Mammary epithelial cell (primary cell): ENCODE measurements around the gene RHBDF1.

ENCODE experiments used
- CTCF ChIP-seq, 2 donors: IDR thresholded peaks in 1 of 2; conservative IDR thresholded peaks in 1 of 2; 2 replicates each; pipeline ENCODE4 v1.5.1; 2011 to 2012; ENCODE audit warnings: inconsistent platforms in 2 of 2, low read length in 2 of 2, mild to moderate bottlenecking in 2 of 2, control low read depth in 1 of 2, low read depth in 1 of 2; ENCODE audit not compliant: insufficient read depth in 1 of 2; ENCODE audit errors: extremely low read depth in 1 of 2
- EZH2 ChIP-seq: IDR thresholded peaks from 2 replicates; pipeline ENCODE4 v1.6.1; 2012; ENCODE audit warnings: low read length, inconsistent platforms, borderline replicate concordance

DNA sequence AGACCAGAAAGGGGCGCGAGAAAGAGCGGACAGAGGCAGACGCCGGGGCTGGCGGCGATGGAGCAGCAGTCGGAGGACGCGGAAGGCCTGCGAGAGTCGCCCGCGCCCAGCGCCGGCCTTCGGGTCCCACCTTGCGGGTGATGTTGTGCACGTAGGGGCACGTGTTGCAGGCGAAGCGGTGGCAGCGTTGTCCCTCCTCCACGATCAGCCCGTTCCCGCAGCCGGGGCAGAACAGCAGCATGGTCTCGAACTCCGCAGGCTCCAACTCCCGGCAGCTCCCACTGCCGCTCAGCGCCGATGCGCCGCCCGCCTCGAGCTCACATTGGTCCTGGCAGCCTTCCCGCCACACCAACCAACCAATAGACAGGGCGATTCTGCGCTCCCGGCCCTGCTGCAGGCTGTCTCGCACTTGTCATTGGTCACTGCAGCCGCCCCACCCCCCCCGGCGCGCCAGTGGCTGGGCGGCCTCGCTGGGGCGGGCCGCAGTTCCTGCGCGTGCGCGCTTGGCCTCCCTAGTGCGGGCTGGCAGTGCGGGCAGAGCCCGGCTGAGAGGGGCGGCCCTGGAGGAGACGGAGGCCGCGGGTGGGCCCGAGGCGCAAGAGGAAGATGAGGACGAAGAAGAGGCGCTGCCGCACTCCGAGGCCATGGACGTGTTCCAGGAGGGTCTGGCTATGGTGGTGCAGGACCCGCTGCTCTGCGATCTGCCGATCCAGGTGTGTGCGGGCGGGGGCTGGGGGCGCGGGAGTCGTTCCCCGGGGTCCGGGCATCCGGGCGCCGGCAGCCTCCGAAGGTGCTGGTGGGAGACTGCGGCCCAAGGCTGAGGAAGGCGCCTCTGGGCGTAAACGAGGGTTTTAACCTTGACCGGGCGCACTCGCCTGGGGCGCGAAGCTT is 18.8 kb downstream of the RHBDF1 start, which contains the start of the genes POLR3K and SNRNP25:
- TF ChIP-seq CTCF (conservative IDR thresholded peaks at IDR 0.05 in 1 of 2, IDR thresholded peaks at IDR 0.05 in 1 of 2; ENCODE audit: extremely low read depth in 1 of 2, insufficient read depth in 1 of 2, low read depth in 1 of 2, low read length in 2 of 2) (no peak), EZH2 (no peak)
